Myocyte (in vitro differentiated cells): Measurements from ENCODE around the gene HECTD1. TPM values are rescaled to one million over a fixed set of nuclear protein-coding genes. Genes with fewer than 3 reads are reported as not detected.
"Not testable (repeated sequence)": the region's sequence is repeated elsewhere in the genome, so short reads cannot be mapped to it uniquely, and the experiment has no call there.

ENCODE experiments used
- DNase-seq: peaks from one replicate; pipeline ENCODE4 v3.0.0-alpha.2; 2012; ENCODE audit warnings: low read depth
- total RNA-seq: library from RNA; depleted of rRNA; stranded (reverse); fragments of >200 nt; gene quantifications from 2 replicates; pipeline ENCODE4 v1.2.3, GENCODE V29; 2014

HECTD1 gene
- total RNA-seq, 1 donor from 2014 or later, result 221 TPM

GRCh38 chr14:31154956-31155355, 52.6 kb downstream of the HECTD1 start:
- no peak for DNase-seq

GRCh38 chr14:31142455-31143087, 65.0 kb downstream of the HECTD1 start:
- no peak for DNase-seq

DNA sequence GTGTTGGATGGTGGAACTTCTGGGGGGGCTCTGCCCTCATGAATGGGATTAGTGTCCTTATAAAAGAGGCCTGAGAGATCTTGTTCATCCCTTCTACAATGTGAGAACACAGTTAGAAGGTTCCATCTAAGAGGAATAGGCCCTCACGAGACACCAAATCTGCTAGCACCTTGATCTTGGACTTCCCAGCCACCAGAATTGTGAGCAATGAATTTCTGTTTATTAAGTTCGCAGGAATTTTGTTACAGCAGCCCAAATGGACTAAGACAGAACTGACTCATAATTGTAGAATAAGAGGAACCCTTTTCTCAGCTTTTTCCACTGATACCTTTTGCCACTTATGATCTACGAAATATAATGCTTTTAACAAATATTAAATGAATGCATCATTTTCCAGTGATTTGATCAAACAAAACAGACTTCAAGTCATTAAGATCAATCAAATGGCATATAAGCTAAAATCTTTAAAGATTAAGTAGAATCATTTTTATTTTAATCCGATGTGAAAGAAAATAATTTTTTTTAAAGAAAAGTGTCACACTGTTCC, 68.2 kb downstream of the HECTD1 start:
- no peak for DNase-seq

DNA sequence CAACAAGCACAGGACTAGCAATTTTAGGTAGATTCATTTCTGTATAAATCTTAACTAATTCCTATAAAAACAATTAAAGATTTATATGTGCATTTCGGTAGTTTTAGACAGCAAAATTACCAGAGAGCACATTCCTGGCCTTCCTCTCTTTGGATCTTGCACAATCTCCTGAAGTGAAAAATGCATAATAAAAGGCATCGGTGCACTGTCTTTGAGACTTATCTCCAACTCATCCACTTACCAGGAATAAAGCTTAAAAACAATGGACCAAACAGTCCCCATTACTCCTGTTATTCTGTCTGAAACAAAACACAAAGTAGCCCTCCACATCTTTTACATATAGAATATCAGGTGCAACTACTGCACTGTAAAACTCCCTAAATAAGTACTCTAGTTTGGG, 69.3 kb downstream of the HECTD1 start:
- no peak for DNase-seq

- no peak for DNase-seq
Measured at GRCh38 chr14:31137214-31137889, 70.2 kb downstream of the HECTD1 start.

DNA sequence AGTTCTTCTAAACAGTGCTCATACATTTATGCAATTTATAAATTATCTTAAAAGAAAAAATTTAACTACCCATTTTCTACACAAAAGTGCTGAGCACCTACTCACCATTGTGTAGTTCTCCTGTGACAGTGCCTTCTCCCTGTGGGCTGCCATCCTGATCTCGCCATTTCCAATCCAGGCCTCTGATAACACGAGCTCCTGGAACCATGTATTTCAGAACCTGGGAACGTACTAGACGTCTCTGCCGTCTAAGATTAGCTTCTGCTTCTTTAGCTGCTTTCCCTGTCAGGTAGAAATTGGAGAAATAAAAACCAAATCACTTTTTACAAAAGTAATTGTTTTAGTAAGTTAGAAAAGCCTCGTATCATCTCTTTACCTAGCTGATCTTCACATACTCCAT, 74.5 kb downstream of the HECTD1 start:
- no peak for DNase-seq

DNA sequence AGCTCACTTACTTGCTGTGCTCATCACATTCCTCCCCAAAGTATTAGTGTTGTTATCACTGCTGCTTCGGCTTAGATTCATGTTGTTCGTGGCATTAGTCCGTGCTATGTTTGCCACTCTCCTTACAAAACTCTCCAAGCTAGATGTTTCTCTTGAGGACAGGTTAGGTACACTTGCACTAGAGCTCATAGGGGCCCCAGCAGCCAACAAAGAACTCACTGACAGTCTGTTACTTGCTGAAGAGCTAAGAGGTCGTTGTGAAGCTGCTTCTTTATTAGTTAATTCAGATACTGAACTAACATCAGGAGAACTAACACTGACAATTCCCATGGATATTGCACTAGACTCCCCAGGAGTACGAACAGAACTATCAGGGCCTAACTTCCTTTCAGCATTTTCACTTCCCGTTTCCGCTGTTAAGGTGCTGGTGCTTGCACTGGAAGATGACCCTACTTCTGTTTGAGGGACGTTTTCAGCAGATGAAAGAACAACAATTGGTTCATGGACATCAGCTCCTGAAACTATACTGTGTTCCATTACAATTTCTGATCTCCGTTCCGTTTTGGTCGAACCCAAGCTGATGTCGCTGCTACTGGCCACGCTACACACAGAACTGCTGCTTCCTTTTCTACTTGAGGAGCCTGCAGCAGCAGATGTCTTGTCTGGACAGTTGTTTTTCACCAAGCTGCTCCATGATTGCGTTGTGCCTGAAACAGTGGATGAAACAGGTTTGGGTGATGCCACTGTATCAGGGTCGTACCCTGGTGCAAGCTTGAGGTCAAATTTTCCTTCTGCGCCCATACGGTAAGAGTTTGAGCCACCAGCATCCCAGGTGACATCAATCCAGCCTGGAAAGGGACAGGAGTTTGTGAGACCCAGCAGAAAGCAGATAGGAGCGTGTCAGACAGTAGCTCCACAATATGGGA, 78.7 kb downstream of the HECTD1 start:
- no peak for DNase-seq

- no peak for DNase-seq
Measured at GRCh38 chr14:31127690-31128089, 79.9 kb downstream of the HECTD1 start.

- no peak for DNase-seq
Measured at GRCh38 chr14:31126680-31127079, 80.9 kb downstream of the HECTD1 start.

DNA sequence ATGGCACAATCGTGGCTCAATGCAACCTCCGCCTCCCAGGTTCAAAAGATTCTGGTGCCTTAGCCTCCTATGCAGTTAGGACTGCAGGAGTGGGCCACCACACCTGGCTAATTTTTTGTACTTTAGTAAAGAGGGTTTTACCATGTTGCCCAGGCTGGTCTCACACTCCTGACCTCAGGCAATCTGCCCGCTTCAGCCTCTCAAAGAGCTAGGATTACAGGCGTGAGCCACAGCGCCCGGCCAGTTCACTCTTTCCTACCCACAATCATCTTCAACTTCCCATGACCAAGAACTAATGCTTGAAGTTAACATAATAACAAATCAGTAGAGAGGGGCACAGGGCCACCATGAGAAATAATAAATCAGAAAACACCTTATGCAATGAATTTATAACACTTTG, 82.4 kb downstream of the HECTD1 start:
- DNase-seq, result no peak

DNA sequence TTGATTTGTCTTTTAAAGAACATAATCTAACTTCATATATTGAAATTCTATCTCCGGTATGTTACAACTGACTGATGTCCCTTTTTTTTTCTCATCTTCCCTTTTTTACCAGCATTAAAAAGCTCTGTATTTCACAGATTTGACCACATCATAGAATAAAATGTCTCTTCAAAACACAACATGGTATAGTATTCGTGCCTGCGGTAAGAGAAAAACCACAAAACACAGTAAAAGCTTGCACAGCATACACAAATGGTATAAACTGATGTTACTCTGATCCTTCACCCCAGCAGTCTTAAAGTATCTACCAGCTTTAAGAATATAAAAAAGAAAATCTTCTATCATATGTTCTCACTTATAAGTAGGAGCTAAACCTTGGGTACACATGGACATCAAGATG, 83.4 kb downstream of the HECTD1 start:
- no peak for DNase-seq

DNA sequence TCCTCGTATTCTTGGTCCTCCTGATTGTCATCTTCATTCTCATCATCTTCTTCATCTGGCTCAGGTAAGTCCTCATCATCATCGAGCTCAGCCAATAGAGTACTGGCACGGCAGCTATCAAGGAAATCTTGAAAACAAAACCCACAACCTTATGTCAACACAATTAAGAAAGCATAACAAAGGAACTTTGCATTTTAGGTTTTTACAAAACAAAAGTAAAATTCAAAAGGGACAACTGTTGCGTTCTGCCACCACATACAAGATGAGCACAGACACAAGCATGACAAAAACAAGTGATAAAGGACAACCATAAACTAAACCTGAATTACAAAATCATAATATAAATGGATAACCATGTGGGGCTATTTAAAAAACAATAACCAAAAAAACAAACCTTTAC, 84.7 kb downstream of the HECTD1 start:
- DNase-seq, result no peak

DNA sequence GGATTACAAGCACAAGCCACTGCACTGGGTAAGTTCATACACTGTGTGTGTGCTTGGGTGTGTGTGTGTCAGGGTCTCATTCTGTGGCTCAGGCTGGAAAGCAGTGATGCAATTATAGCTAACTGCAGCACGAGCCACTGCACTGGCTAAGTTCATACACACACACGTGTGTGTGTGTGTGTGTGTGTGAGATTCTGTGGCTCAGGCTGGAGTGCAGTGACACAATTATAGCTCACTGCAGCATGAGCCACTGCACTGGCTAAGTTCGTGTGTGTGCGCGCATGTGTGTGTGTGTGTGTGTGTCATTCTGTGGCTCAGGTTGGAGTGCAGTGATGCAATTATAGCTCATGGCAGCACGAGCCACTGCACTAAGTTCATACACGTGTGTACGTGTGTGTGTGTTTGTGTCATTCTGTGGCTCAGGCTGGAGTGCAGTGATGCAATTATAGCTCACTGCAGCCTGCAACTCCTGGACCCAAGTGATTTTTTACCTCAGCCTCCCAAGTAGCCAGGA, 85.4 kb downstream of the HECTD1 start:
- peak; percentile 3 for DNase-seq

DNA sequence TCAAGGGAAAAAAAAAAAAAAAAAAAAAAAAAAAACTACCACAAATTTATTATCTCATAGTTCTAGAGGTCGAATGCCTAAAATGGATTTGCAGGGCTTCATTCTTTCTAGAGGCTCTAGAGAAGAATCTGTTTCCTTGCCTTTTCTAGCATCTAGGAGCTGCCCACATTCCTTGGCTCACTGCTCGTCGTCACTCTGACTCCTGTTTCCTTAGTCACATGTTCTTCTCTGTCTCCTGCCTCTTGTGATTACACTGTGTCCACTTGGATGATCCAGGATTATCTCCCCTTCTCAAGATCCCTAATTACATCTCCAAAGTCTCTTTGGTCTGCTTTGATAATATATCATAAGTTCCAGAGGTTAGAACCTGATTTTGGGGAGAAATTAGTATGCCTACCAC, 88.7 kb downstream of the HECTD1 start:
- no peak for DNase-seq

- no peak for DNase-seq
Measured at GRCh38 chr14:31113794-31114193, 93.8 kb downstream of the HECTD1 start.

DNA sequence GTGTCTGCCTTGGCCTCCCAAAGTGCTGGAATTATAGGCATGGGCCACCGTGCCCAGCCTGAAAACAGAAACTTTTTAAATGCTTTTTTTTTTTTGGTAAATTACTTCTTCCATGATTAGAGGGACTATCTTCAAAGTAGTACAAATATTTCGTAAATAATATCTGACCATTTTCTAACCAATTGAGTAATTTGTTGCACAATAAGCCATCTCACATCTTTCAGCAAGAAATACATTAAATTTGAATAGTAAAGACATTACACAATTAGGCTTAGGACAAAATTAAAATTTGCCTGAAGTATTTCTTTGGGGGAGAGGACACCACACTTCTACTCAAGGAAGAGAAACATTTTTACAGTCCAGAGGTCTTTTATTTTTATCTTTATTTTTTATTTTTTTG, 96.7 kb downstream of the HECTD1 start:
- no peak for DNase-seq

GRCh38 chr14:31109257-31109656, 98.3 kb downstream of the HECTD1 start:
- DNase-seq, result no peak

DNA sequence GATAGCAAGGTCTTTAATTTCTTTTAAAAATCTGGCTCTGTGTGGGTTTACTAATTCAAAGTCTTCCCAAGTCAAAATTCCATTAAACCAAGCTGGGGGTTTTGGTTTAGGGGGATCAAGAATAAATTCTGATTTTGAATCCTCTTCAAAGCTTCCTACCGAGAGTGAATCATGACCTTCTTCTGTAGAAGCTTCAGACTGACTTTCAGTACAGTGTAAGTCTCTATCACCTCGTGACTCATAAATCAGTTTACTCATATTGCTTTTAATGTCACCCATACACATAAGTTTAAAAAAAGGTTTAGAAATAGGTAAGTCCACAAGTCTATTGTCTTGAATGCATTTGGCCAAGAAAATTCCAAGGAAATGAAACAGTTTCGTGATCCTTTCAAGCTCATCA, 100.8 kb downstream of the HECTD1 start:
- DNase-seq, result no peak

DNA sequence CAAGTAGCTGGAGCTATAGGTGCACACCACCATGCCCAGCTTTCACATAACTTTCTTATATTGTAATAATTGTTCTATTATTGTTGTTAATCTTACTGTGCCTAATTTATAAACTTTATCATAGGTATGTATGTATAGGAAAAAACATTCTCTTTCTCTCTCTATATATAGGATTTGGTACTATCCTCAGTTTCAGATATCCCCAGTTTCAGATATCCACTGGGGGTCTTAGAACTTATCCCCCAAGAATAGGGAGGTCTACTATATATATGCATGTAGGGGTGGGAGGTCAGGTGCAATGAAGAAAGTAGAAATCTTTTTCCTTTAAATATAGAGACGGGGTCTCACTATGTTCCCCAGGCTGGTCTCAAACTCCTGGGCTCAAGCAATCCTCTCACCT, 110.5 kb downstream of the HECTD1 start:
- no peak for DNase-seq

DNA sequence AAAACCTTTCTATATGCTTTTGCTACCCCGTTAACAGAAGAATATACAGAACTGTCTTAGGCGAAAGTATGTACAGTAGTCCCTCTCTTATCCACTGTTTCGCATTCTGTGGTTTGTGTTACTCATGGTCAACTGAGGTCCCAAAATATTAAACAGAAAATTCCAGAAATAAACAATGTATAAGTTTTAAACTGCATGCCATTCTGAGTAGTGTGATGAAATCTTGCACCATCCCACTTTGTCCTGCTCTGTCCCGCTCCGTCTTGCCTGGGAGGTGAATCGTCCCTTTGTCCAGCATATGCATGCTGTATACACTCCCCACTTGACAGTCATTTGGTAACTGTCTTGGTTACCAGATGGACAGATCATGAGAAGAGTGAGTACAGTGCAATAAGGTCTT, 111.3 kb downstream of the HECTD1 start:
- no peak for DNase-seq

- DNase-seq, result not testable (repeated sequence)
Measured at GRCh38 chr14:31095817-31096216, 111.8 kb downstream of the HECTD1 start.
